GM21576 (cell line): Measurements from ENCODE around the gene TUBGCP2.
A peak's percentile ranks its signal among the peaks of the same experiment; 100 is the strongest.
"Not testable (repeated sequence)": the region's sequence is repeated elsewhere in the genome, so short reads cannot be mapped to it uniquely, and the experiment has no call there.

Source experiments
- ATAC-seq: cut with Tn5 transposase; IDR thresholded peaks from one replicate; pipeline ENCODE4 v1.9.1; 2021; ENCODE audit warnings: mild to moderate bottlenecking, moderate library complexity; ENCODE audit not compliant: unreplicated experiment

TUBGCP2 gene

GRCh38 chr10:133270204-133270603 lies 38.5 kb downstream of the TUBGCP2 start:
- ATAC-seq, result no peak

GRCh38 chr10:133269367-133269766 lies 39.3 kb downstream of the TUBGCP2 start:
- ATAC-seq, result no peak

- ATAC-seq, result no peak
Observed at GRCh38 chr10:133268532-133268931, 40.1 kb downstream of the TUBGCP2 start.

- ATAC-seq, result no peak
Observed at GRCh38 chr10:133267829-133268228, 40.8 kb downstream of the TUBGCP2 start.

GRCh38 chr10:133267293-133267692 lies 41.4 kb downstream of the TUBGCP2 start:
- no peak for ATAC-seq

- ATAC-seq, result no peak
Observed at GRCh38 chr10:133266056-133266795, 42.4 kb downstream of the TUBGCP2 start.

- ATAC-seq, result not testable (repeated sequence)
Observed at GRCh38 chr10:133265052-133265451, 43.6 kb downstream of the TUBGCP2 start.

GRCh38 chr10:133264461-133264860 lies 44.2 kb downstream of the TUBGCP2 start:
- no peak for ATAC-seq

GRCh38 chr10:133263674-133264073 lies 45.0 kb downstream of the TUBGCP2 start:
- no peak for ATAC-seq

GRCh38 chr10:133262696-133263095 lies 46.0 kb downstream of the TUBGCP2 start:
- ATAC-seq, result no peak

GRCh38 chr10:133261726-133262325 lies 46.8 kb downstream of the TUBGCP2 start:
- peak; percentile 33 for ATAC-seq

GRCh38 chr10:133260895-133261725 lies 47.6 kb downstream of the TUBGCP2 start:
- ATAC-seq, result peak; percentile 38

- ATAC-seq, result no peak
Observed at GRCh38 chr10:133259602-133259989, 49.1 kb downstream of the TUBGCP2 start.

GRCh38 chr10:133258818-133259601 lies 49.7 kb downstream of the TUBGCP2 start:
- no peak for ATAC-seq

GRCh38 chr10:133258066-133258817 lies 50.4 kb downstream of the TUBGCP2 start:
- ATAC-seq, result no peak

- no peak for ATAC-seq
Observed at GRCh38 chr10:133257489-133258065, 51.1 kb downstream of the TUBGCP2 start.

GRCh38 chr10:133255323-133255722 lies 53.3 kb downstream of the TUBGCP2 start:
- ATAC-seq, result no peak

GRCh38 chr10:133254421-133255120 lies 54.1 kb downstream of the TUBGCP2 start:
- ATAC-seq, result no peak

GRCh38 chr10:133253361-133253955 lies 55.2 kb downstream of the TUBGCP2 start:
- no peak for ATAC-seq
